Activated T-cell treated with anti-CD3 and anti-CD28 coated beads, Interleukin-2, amount 50 U/mL, for 72 hours (primary cell): Measurements from ENCODE around the gene C19orf12. TPM values are rescaled to one million over a fixed set of nuclear protein-coding genes. Genes with fewer than 3 reads are reported as not detected.

Experiments
- ATAC-seq, 2 donors: fragments of 150-1000 bp; cut with Tn5 transposase; replicated peaks in 1 of 2; 2 replicates each; pipeline ENCODE4 v1.10.0; 2021; ENCODE audit warnings: moderate library complexity in 2 of 2, mild to moderate bottlenecking in 1 of 2
- DNase-seq, 2 donors: peaks; one replicate each; pipeline ENCODE4 v3.0.0; 2021 to 2022; ENCODE audit warnings: mixed read lengths in 1 of 2
- H3K27ac Mint-ChIP-seq: one replicate; pipeline ENCODE4 v1.8.0; 2022; ENCODE audit warnings: mild to moderate bottlenecking, moderate library complexity, mixed read lengths
- H3K27me3 Mint-ChIP-seq: one replicate; pipeline ENCODE4 v1.8.0; 2022; ENCODE audit warnings: low read depth, mixed read lengths
- H3K36me3 Mint-ChIP-seq, 2 donors: one replicate each; pipeline ENCODE4 v1.8.0; 2022; ENCODE audit warnings: mixed read lengths in 2 of 2, mild to moderate bottlenecking in 1 of 2; ENCODE audit not compliant: insufficient read depth in 2 of 2
- H3K4me1 Mint-ChIP-seq: one replicate; pipeline ENCODE4 v1.8.0; 2022; ENCODE audit warnings: low read depth, mixed read lengths
- H3K4me3 Mint-ChIP-seq, 2 donors: one replicate each; pipeline ENCODE4 v1.8.0; 2022; ENCODE audit warnings: mild to moderate bottlenecking in 2 of 2, mixed read lengths in 2 of 2, moderate library complexity in 2 of 2
- H3K9me3 Mint-ChIP-seq, 2 donors: one replicate each; pipeline ENCODE4 v1.8.0; 2022; ENCODE audit warnings: mixed read lengths in 2 of 2
- total RNA-seq, 2 donors: library from RNA; stranded (reverse); gene quantifications; one replicate each; pipeline ENCODE4 v1.2.3, GENCODE V29; 2022

Gene C19orf12
- total RNA-seq, 2 donors from 2014 or later: 32.1 to 35.6 TPM

DNA sequence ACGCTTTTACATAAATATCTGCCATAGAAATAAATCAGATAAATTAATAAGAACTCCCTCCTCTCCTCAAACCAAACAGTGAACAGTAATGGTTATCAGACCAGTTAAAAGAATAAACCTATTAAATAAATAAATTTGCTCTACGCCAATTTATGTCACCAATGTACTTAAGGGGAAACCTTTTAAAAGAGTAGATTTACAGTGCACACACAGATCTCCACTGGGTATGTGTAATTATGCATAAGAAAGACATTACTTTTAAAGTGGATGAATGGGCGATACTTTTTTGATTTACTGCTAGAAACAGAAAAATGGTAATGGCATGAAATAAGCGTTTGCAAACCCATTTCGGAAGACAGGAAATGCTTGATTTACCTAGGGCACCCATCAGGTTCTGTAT lies 34.9 kb upstream of the C19orf12 start:
- Mint-ChIP-seq H3K27ac (peak overlapping the region; percentile 34), H3K4me1 (no peaks in the 10 kb centered on the region), H3K9me3 (no peaks in the 10 kb centered on the region), H3K36me3 (no peaks in the 10 kb centered on the region), H3K27me3 (no peaks in the 10 kb centered on the region), H3K4me3 (no peak overlapping the region)
- DNase-seq: no peak
- no peak for ATAC-seq

DNA sequence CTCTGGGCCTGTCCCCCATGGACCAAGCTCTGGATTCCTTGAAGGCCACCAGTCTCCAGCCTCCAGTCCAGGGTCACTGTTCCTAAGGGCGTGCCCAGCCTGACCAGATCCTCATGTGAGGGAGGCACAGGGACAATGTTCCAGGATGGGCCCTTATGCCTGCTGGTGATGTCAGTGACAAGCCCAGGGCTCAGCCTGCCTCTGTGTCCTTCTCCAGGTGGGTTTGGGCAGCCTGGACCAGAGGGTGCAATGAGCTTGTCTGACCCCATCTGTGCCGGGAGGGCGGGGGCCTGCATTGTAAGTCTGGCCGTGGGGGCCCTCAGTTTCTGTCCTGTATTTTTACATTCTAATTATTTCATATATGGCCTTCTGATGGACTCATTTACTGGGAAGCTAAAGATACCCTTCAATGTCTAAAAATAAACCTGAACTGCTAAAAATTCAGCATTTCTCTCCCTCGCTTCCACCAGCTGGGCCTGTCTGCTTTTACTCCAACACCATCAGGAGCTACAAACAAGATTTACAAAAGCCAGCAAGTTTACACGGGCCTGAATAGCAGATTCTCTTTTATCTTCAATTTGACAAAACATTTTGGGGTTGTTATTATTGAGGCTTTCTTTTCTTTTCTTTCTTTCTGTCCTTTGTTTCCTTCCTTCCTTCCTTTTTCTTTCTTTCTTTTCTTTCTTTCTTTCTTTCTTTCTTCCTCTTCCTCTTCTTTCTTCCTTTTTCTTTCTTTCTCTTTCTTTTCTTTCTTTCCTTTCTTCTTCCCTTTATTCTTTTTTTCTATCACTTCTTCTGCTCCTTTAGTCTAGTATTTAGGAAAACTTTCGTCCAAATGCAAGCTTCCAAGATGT lies 34.2 kb upstream of the C19orf12 start:
- no peak overlapping the region for H3K4me3 Mint-ChIP-seq
- H3K27me3 Mint-ChIP-seq: no peaks in the 10 kb centered on the region
- ATAC-seq (no peak), DNase-seq (no peak)
- no peaks in the 10 kb centered on the region for H3K36me3 Mint-ChIP-seq
- no peaks in the 10 kb centered on the region for H3K9me3 Mint-ChIP-seq
- H3K4me1 Mint-ChIP-seq: no peaks in the 10 kb centered on the region
- peak overlapping the region; percentile 34 for H3K27ac Mint-ChIP-seq

DNA sequence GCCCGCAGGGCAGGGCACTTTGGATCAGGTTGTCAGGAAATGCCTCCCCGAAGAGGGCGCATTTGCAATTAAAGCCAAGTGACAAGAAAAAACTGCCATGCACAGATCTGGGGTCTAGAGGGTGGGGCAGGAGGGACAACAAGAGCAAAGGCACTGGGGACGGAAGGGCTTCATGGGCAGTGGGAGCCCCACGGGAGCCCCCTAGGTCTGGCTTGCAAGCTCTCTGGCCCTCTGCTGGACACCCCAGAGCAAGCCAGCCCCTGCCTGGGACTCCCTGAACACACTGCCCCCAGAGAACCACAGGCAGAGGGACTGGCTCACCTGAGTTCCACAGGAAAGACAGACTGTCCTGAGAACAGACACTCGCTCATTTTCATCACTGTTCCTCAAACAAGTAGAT lies 30.2 kb upstream of the C19orf12 start:
- no peaks in the 10 kb centered on the region for H3K4me1 Mint-ChIP-seq
- no peak overlapping the region for H3K27ac Mint-ChIP-seq
- H3K4me3 Mint-ChIP-seq: no peak overlapping the region
- no peaks in the 10 kb centered on the region for H3K9me3 Mint-ChIP-seq
- H3K36me3 Mint-ChIP-seq: no peaks in the 10 kb centered on the region
- DNase-seq (no peak), ATAC-seq (no peak)
- no peaks in the 10 kb centered on the region for H3K27me3 Mint-ChIP-seq

DNA sequence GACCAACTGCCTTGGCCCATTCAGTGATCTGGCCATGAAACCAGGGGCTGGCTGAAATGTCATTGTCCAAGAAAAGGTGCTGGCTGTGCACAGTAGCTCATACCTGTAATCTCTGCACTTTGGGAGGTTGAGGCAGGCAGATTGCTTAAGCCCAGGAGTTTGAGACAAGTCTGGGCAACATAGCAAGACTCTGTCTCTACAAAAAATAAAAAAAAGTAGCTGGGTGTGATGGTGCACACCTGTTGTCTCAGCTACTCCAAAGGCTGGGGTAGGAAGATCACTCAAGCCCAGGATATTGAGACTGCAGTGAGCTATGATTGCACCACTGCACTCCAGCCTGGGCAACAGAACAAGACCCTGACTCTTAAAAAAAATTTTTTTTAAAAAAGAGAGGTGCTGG lies 28.6 kb upstream of the C19orf12 start:
- H3K4me3 Mint-ChIP-seq: no peak overlapping the region
- no peaks in the 10 kb centered on the region for H3K36me3 Mint-ChIP-seq
- H3K27ac Mint-ChIP-seq: no peak overlapping the region
- DNase-seq: no peak
- H3K9me3 Mint-ChIP-seq: no peaks in the 10 kb centered on the region
- H3K4me1 Mint-ChIP-seq: no peaks in the 10 kb centered on the region
- no peak for ATAC-seq
- no peaks in the 10 kb centered on the region for H3K27me3 Mint-ChIP-seq

DNA sequence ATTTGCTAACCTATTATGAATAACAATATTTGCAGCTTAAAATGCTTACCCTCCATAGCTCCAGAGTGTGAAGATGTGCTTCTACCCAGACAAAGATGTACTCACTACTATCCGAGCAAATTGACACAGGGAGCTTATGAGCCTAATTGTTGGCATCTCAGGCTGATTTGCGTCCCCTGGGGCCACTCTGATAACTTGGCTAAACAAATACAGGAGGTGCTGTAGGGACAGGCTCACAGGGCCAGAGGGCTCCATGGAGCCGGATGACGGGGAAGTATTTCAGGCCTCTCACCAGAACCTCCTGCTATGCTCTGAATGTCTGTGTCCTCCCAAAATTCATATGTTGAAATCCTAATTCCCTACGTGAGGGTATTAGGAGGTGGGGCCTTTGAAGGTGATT lies 26.7 kb upstream of the C19orf12 start:
- Mint-ChIP-seq H3K4me3 (no peak overlapping the region), H3K4me1 (no peaks in the 10 kb centered on the region), H3K27me3 (no peaks in the 10 kb centered on the region), H3K9me3 (no peaks in the 10 kb centered on the region), H3K27ac (no peak overlapping the region), H3K36me3 (no peaks in the 10 kb centered on the region)
- ATAC-seq (no peak), DNase-seq (no peak)

DNA sequence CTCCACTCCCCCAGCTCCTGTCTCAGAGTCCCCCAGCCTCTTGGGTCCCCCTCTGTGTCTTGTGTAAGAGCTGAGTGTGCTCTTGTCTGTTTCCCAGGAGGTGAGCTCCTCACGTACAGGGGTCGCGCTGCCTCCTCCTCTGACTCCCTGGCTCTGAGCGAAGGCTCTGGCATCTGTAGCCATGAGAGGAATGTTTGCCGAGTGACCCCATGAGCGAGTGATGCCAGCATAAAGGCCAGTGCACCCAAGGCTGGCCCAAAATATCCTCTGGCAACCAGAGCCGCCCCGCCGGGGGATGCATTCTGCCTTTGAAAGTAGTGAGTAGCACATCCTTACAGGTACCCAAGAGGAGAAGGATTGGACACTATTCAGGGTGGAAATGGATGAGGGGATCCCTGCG lies 26.2 kb upstream of the C19orf12 start:
- Mint-ChIP-seq H3K9me3 (no peaks in the 10 kb centered on the region), H3K36me3 (no peaks in the 10 kb centered on the region), H3K27me3 (no peaks in the 10 kb centered on the region), H3K4me1 (no peaks in the 10 kb centered on the region), H3K4me3 (no peak overlapping the region), H3K27ac (no peak overlapping the region)
- DNase-seq: no peak
- ATAC-seq: no peak

DNA sequence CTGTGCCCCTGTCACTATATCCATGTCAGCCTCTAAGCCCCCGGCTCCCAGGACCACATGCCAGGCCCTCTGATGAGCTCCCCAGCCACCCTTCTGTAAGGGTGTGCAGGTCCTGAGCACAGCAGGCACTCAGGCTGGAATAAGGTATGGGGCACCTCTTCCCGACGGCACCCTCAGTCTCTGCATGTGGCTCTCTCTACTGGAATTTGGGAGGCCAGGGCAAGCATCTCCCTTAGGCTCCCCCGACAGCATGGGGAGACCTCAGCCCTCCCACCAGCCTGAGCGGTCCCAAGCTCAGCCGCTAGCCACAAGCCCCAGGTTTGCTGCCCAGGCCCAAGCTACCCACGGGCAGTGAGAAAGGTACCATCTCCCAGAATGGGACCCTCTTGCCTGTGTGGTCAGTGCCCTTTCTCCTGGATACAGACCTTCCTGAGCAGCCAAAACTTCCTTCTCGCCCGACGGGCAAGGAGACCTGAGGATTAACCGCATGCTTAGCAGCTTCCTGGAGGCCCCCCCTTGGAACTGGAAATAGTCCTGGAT lies 22.5 kb upstream of the C19orf12 start:
- no peak for DNase-seq
- ATAC-seq: no peak
- H3K4me1 Mint-ChIP-seq: no peaks in the 10 kb centered on the region
- no peak overlapping the region for H3K4me3 Mint-ChIP-seq
- no peaks in the 10 kb centered on the region for H3K27me3 Mint-ChIP-seq
- no peak overlapping the region for H3K27ac Mint-ChIP-seq
- no peaks in the 10 kb centered on the region for H3K9me3 Mint-ChIP-seq
- H3K36me3 Mint-ChIP-seq: no peaks in the 10 kb centered on the region

DNA sequence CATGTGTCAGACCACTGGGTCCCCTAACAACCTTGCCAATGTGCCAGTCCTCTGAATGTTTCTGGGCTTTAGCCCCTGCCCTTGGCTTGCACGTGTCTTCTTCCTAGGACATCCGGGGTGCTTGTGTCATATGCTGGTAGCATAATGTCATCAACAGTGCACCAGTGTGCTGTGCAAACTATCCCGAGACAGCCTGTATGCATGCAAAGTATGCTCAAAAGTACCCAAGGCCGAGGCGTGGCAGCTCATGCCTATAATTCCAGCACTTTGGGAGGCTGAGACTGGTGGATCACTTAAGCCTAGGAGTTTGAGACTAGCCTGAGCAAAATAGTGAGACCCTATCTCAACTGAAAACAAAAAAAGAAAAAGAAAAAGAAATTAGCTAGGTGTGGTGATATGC lies 20.8 kb upstream of the C19orf12 start:
- no peak for ATAC-seq
- Mint-ChIP-seq H3K4me1 (no peaks in the 10 kb centered on the region), H3K27ac (no peak overlapping the region), H3K9me3 (no peaks in the 10 kb centered on the region), H3K36me3 (no peaks in the 10 kb centered on the region), H3K4me3 (no peak overlapping the region), H3K27me3 (peaks cover 7% of the 10 kb centered on the region)
- DNase-seq: no peak

DNA sequence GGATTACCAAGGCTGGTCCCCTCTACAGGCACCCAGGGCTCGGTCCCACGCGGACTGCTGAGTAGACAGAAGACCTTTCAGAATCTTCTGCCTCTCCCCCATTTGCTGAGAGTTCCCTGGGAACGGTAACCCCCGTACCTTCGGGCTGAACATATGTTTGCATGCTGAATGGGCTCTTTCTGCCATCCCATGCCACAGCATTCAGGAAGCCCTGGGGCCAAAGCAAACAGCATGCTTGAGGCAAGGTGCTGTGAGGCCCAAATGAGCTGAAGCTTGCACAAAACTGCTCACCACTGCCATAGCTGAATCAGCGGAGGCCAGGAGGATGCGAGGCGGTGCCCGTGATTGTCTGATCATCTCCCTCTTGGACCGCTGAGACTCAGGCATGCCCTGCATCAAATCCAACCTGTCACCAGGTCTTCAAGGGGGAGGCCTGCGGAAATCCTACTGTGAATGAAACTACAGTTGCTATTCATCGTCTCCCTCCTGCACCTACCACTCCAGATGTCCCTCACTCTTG lies 16.3 kb upstream of the C19orf12 start:
- H3K4me1 Mint-ChIP-seq: no peaks in the 10 kb centered on the region
- ATAC-seq (no peak), DNase-seq (no peak)
- H3K36me3 Mint-ChIP-seq: no peaks in the 10 kb centered on the region
- H3K27me3 Mint-ChIP-seq: peaks cover 11% of the 10 kb centered on the region
- H3K27ac Mint-ChIP-seq: no peak overlapping the region
- no peak overlapping the region for H3K4me3 Mint-ChIP-seq
- H3K9me3 Mint-ChIP-seq: no peaks in the 10 kb centered on the region

DNA sequence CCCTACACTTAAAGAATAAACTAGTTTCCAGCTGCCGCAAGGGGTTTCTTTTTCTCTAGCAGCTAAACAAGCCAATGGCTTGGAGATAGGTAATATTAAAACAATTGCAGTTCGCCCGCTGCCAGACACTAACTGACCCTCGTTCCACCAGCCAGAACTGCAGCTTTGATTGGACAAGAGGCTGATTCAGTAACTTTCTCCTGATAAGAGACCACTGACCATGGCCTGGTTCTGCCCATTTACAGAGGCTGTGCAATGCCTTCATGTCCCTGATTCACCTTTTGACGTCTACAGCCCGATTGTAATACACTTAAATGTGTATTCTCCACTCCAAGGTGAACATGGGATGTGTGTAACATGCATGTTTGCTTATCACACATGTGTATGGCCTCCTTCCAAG lies 12.8 kb upstream of the C19orf12 start:
- Mint-ChIP-seq H3K4me3 (no peak overlapping the region), H3K27me3 (peaks cover 16% of the 10 kb centered on the region), H3K36me3 (no peaks in the 10 kb centered on the region), H3K9me3 (no peaks in the 10 kb centered on the region), H3K27ac (no peak overlapping the region), H3K4me1 (peaks cover 13% of the 10 kb centered on the region)
- no peak for DNase-seq
- ATAC-seq: no peak

DNA sequence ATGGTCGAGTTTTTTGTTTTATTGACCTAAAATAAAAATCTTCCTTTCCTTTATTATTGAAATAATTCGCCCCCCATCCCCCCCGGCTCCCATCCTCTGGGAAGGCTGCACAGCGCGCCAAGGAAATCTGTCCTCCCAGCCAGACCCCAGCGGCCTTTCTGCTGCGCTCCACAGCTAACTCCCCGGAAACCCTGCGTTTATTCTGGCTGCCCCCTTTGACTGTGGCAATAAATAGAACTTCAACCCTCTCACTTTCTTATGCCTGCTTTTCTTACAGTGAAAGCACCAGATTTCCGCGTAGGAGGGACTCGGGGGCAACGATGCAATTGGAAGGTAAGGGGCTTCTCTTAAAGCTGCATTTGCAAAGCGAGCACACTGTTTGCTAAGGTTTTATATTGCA lies 9.7 kb upstream of the C19orf12 start:
- peak overlapping the region in 1 of 2 donors; percentile 24 for H3K4me3 Mint-ChIP-seq
- H3K36me3 Mint-ChIP-seq: no peaks in the 10 kb centered on the region
- H3K27me3 Mint-ChIP-seq: peaks cover 6% of the 10 kb centered on the region

DNA sequence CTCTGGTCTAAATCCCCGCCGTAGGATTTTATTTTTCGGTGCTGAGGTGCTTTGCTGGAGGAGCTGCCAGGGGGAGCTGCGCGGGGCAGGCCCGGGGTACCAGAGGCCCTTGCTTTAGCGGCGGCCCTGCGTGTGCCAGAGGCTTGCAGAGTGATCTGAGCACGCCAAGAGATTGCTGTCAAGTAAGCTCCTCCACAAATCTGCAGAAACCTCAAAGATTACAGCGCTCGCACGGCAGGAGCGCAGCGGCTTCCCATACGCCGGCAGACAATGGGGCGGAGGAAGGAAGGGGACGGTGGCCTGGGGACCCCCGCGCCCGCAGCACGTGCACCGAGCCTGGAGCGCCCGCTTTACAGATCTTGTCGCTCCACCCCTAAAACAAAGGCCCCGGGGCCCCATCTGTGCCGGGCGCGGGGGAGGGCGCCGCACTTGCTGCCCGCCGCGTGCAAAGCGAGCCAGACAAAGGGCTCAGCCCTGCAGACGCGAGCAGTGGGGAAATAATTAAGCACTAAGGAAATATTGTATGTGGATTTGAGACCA lies 9.1 kb upstream of the C19orf12 start:
- no peaks in the 10 kb centered on the region for H3K36me3 Mint-ChIP-seq

More for the DNA sequence above, 9.7 kb upstream of the C19orf12 start:
- Mint-ChIP-seq H3K9me3 (no peaks in the 10 kb centered on the region), H3K4me1 (peaks cover 13% of the 10 kb centered on the region), H3K27ac (no peak overlapping the region)
- no peak for DNase-seq
- ATAC-seq: no peak

DNA sequence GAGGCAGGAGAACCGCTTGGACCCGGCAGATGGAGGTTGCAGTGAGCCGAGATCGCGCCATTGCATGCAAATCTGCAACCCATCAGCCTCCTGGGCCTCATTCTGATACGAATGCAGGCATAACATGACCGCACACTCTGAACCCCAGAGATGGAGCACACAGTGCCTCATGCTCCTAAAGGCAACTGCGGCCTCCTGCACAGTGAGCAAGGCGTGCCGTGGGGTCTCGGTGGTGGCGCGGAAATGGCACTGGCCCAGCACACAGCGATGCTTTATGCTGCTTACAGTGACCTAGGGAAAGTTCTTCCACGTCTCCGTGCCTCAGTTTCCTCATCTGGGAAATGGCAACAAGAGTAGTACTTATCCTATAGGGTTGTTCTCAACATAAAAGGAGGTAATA lies 2.0 kb upstream of the C19orf12 start:
- Mint-ChIP-seq H3K4me3 (no peak overlapping the region), H3K36me3 (peaks cover 4 to 6% of the 10 kb centered on the region in 2 donors), H3K9me3 (no peaks in the 10 kb centered on the region), H3K27ac (no peak overlapping the region), H3K4me1 (peaks cover 41% of the 10 kb centered on the region), H3K27me3 (no peaks in the 10 kb centered on the region)
- no peak for ATAC-seq
- no peak for DNase-seq

More for the DNA sequence above, 9.1 kb upstream of the C19orf12 start:
- H3K27ac Mint-ChIP-seq: no peak overlapping the region
- peak; percentile 37 to 42 for DNase-seq
- H3K4me1 Mint-ChIP-seq: peaks cover 13% of the 10 kb centered on the region
- H3K9me3 Mint-ChIP-seq: no peaks in the 10 kb centered on the region
- H3K27me3 Mint-ChIP-seq: peaks cover 6% of the 10 kb centered on the region
- peak; percentile 64 to 74 for ATAC-seq
- peak overlapping the region; percentile 73 to 81 for H3K4me3 Mint-ChIP-seq
